Placental pericyte (primary cell): ENCODE results near the gene SAP130. TPM values are rescaled to one million over a fixed set of nuclear protein-coding genes. Genes with fewer than 3 reads are reported as not detected.

Experiments used
- small RNA-seq: library from RNA; depleted of rRNA; stranded (forward); fragments of <200 nt; gene quantifications from one replicate; pipeline ENCODE3, GENCODE V24; 2012; ENCODE audit warnings: low replicate concordance
- total RNA-seq: library from RNA; depleted of rRNA; stranded (reverse); fragments of >200 nt; gene quantifications from 2 replicates; pipeline ENCODE4 v1.2.3, GENCODE V29; 2012

The SAP130 gene
- total RNA-seq = 10.3 and 14.2 TPM in 2 replicates

GRCh38 chr2:128027801-128028667, at the start of gene SAP130:
TSS of gene SAP130 (minus strand) at chr2:128028059. CDS start at chr2:128026292, 1,767 bp downstream.

Small RNA genes within 50 kb of the gene (small RNA-seq; reads per million reads assigned to genes)
- gene AC012306.1 (not detected), gene AC108059.3 (not detected), gene RF00019 (not detected)

Other genes with a start within 250 kb of the SAP130 start
- 15.8 and 41.5 TPM in 2 replicates for gene WDR33, start 216.9 kb downstream of the SAP130 start, total RNA-seq
- 17.5 and 29.3 TPM in 2 replicates for gene POLR2D, start 169.9 kb downstream of the SAP130 start, total RNA-seq
- gene AMMECR1L, start 142.1 kb downstream of the SAP130 start, total RNA-seq = 21.3 and 21.9 TPM in 2 replicates
- gene UGGT1, start 63.1 kb upstream of the SAP130 start, total RNA-seq = 98.4 and 209 TPM in 2 replicates